K562 (cell line): ENCODE data around the gene TSPOAP1. TPM values are rescaled to one million over a fixed set of nuclear protein-coding genes. Genes with fewer than 3 reads are reported as not detected.

Source experiments
- ATAC-seq: fragments of 200-7000 bp; cut with Tn5 transposase; 3 replicates; pipeline ENCODE4 v1.9.1; 2020; ENCODE audit warnings: moderate library complexity
- BruUV-seq: library from RNA; stranded (reverse); fragments of 400-500 nt; replicated peaks from 2 replicates; lab custom pipeline; 2021; lab: Mats Ljungman, UMichigan
- CTCF ChIA-PET: fragments of 300-600 bp; formaldehyde crosslinking; extraction: SDS; loops from one replicate; lab custom pipeline; 2021; ENCODE audit warnings: low intra/inter-chr PET ratio; lab: Yijun Ruan, JAX
- POLR2A ChIA-PET: fragments of 300-600, 350-650 bp; sonication (Branson Sonifier 250); formaldehyde crosslinking; extraction: SDS; loops from one replicate; lab custom pipeline; 2021; ENCODE audit warnings: antibody characterized with exemption, inconsistent platforms; lab: Yijun Ruan, JAX
- DNase-seq, 4 experiments: peaks; one replicate each; pipeline versions ENCODE4 v3.0.0 to v3.0.0-alpha.2; 2011 to 2018; ENCODE audit warnings: low spot score in 3 of 4, mixed read lengths in 3 of 4; ENCODE audit errors: extremely low read depth in 1 of 4
- FAIRE-seq: peaks from 2 replicates; lab custom pipeline; 2011; peaks lifted over from hg19 to GRCh38; lab: Jason Lieb, UNC
- H2AFZ ChIP-seq: 2 replicates; pipeline ENCODE4 v1.6.0; 2011; ENCODE audit warnings: low read depth, low read length, control low read depth, inconsistent platforms
- H3K27ac ChIP-seq: fragments of 200-600 bp; 3 replicates; pipeline ENCODE4 v1.8.0; 2011; ENCODE audit warnings: low read depth, mild to moderate bottlenecking, control low read depth, inconsistent platforms, low read length, moderate library complexity, mixed read lengths; ENCODE audit errors: extremely low read depth
- H3K27me3 ChIP-seq, 2 experiments: fragments of 300-600 bp in 1 of 2; 2 replicates in 1 of 2; 3 replicates in 1 of 2; pipeline versions ENCODE4 v1.6.0 to v1.8.0; 2011; ENCODE audit warnings: inconsistent platforms in 2 of 2, low read length in 2 of 2, mild to moderate bottlenecking in 1 of 2, mixed read lengths in 1 of 2, moderate library complexity in 1 of 2; ENCODE audit not compliant: control insufficient read depth in 2 of 2, insufficient read depth in 2 of 2
- H3K36me3 ChIP-seq: fragments of 300-600 bp; 3 replicates; pipeline ENCODE4 v1.8.0; 2011; ENCODE audit warnings: mild to moderate bottlenecking, low read length, inconsistent platforms; ENCODE audit not compliant: control insufficient read depth, insufficient read depth
- H3K4me1 ChIP-seq, 2 experiments: fragments of 200-600 bp in 1 of 2; replicated peaks in 1 of 2; 2 replicates in 1 of 2; 3 replicates in 1 of 2; pipeline versions ENCODE4 v1.5.1 to v1.8.0; 2011; ENCODE audit warnings: inconsistent platforms in 2 of 2, low read length in 2 of 2, mild to moderate bottlenecking in 1 of 2, mixed read lengths in 1 of 2, moderate library complexity in 1 of 2; ENCODE audit not compliant: control insufficient read depth in 2 of 2, insufficient read depth in 2 of 2
- H3K4me2 ChIP-seq: 2 replicates; pipeline ENCODE4 v1.6.1; 2011; ENCODE audit warnings: low read length, control low read depth, inconsistent platforms, mixed read lengths; ENCODE audit not compliant: insufficient read depth
- H3K4me3 ChIP-seq: fragments of 200-600 bp; sonication (generic), shearing (Covaris generic); 2 replicates; pipeline ENCODE4 v1.5.1; 2016; ENCODE audit warnings: control low read depth, inconsistent platforms
- H3K79me2 ChIP-seq: fragments of 200-600 bp; 3 replicates; pipeline ENCODE4 v1.8.0; 2011; ENCODE audit warnings: low read length, inconsistent platforms; ENCODE audit not compliant: control insufficient read depth, insufficient read depth
- H3K9ac ChIP-seq, 2 experiments: 2 replicates each; pipeline versions ENCODE4 v1.6.0 to v1.6.1; 2011; ENCODE audit warnings: low read depth in 2 of 2, low read length in 2 of 2, control low read depth in 1 of 2, inconsistent platforms in 1 of 2, mild to moderate bottlenecking in 1 of 2, mixed read lengths in 1 of 2; ENCODE audit not compliant: insufficient read depth in 1 of 2
- H3K9me1 ChIP-seq: one replicate; pipeline ENCODE4 v1.6.0; 2011; ENCODE audit warnings: inconsistent platforms, mild to moderate bottlenecking, low read length, moderate library complexity; ENCODE audit not compliant: control insufficient read depth, insufficient read depth
- H3K9me3 ChIP-seq: replicated peaks from 2 replicates; pipeline ENCODE4 v1.5.1; 2011; ENCODE audit warnings: low read depth, low read length, inconsistent platforms; ENCODE audit not compliant: control insufficient read depth, insufficient read depth
- H4K20me1 ChIP-seq: replicated peaks from 2 replicates; pipeline ENCODE4 v1.6.1; 2011; ENCODE audit warnings: low read length, inconsistent platforms, mixed read lengths; ENCODE audit not compliant: control insufficient read depth, insufficient read depth
- EZH2 ChIP-seq: IDR thresholded peaks from 2 replicates; pipeline ENCODE4 v1.6.1; 2012; ENCODE audit warnings: low read depth, mild to moderate bottlenecking, inconsistent platforms, low read length, borderline replicate concordance
- JUN ChIP-seq, 2 experiments: sonication (generic) in 1 of 2; formaldehyde crosslinking in 1 of 2; IDR thresholded peaks; 2 replicates each; pipeline versions ENCODE4 v1.6.1 to v1.8.0; 2012 to 2022; ENCODE audit warnings: borderline replicate concordance in 2 of 2, mild to moderate bottlenecking in 2 of 2, improper control_type of control experiment in 1 of 2, low read depth in 1 of 2, low read length in 1 of 2, missing genetic modification reagents in 1 of 2
- RBM22 ChIP-seq: fragments of 200-400 bp; formaldehyde crosslinking; IDR thresholded peaks from 2 replicates; pipeline ENCODE4 v1.6.1; 2018; ENCODE audit warnings: low read length, low read depth; ENCODE audit not compliant: poor library complexity, severe bottlenecking
- ZC3H4 ChIP-seq: sonication (generic); formaldehyde crosslinking; IDR thresholded peaks from 2 replicates; pipeline ENCODE4 v1.9.0; 2021; ENCODE audit warnings: missing genetic modification reagents, borderline replicate concordance
- ZNF79 ChIP-seq: fragments of 250-450 bp; sonication (Bioruptor Pico); IDR thresholded peaks from 2 replicates; pipeline ENCODE4 v1.4.0; 2020; ENCODE audit warnings: low read depth, mild to moderate bottlenecking, moderate library complexity
- WGBS: fragments of 100-300 bp; shearing (Covaris generic); methylation state at CpG from one replicate; pipeline ENCODE4 v1.1.6; 2016; ENCODE audit warnings: low coverage, mixed read lengths; ENCODE audit not compliant: insufficient coverage; ENCODE audit errors: missing lambda C conversion rate; 5-methylcytosine and 5-hydroxymethylcytosine counted together
- in situ Hi-C: fragments of 300-500 bp; cut with MboI; formaldehyde crosslinking; loops from 4 replicates; pipeline ENCODE4 v1.15.0; 2018; ENCODE audit warnings: inconsistent platforms, mixed read lengths
- intact Hi-C: fragments of 100-400 bp; cut with micrococcal nuclease; formaldehyde crosslinking; loops from 2 replicates; pipeline ENCODE4 v1.14.2; 2022
- polyA plus RNA-seq, 8 experiments: library from polyadenylated mRNA; depleted of rRNA in 4 of 8; stranded (reverse) in 5 of 8; unstranded in 3 of 8; fragments of >200 nt; fragmentation: Nextera tagmentation in 2 of 8; fragmentation: Illumina TruSeq in 1 of 8; extraction: Ambion mirVana in 2 of 8; extraction: Trizol in 1 of 8; gene quantifications; 2 replicates each; pipeline versions ENCODE4 v1.2.1 to v1.2.3, GENCODE V29; 2011 to 2014; ENCODE audit warnings: inconsistent platforms in 1 of 8, missing spikeins in 1 of 8
- total RNA-seq, 7 experiments: library from RNA; depleted of rRNA in 6 of 7; stranded (reverse); fragments of >200 nt in 6 of 7; fragmentation: Illumina TruSeq in 2 of 7; extraction: Trizol in 2 of 7; gene quantifications; 2 replicates each; pipeline versions ENCODE4 v1.2.1 to v1.2.3, GENCODE V29; 2011 to 2021; ENCODE audit warnings: low replicate concordance in 1 of 7
- TF ChIP-seq, protein P1 (sequence below): fragments of 250-450 bp; sonication (Bioruptor Pico); IDR thresholded peaks from 2 replicates; pipeline ENCODE4 v1.4.0; 2020; ENCODE audit warnings: mild to moderate bottlenecking

TSPOAP1 gene
- total and polyA plus RNA-seq, 9 of the 15 experiments (the other 6 are each of a cell fraction or from before 2014, with no cell fraction given): 0.87 to 3.9 (median 1.8) TPM; not detected in 2

DNA sequence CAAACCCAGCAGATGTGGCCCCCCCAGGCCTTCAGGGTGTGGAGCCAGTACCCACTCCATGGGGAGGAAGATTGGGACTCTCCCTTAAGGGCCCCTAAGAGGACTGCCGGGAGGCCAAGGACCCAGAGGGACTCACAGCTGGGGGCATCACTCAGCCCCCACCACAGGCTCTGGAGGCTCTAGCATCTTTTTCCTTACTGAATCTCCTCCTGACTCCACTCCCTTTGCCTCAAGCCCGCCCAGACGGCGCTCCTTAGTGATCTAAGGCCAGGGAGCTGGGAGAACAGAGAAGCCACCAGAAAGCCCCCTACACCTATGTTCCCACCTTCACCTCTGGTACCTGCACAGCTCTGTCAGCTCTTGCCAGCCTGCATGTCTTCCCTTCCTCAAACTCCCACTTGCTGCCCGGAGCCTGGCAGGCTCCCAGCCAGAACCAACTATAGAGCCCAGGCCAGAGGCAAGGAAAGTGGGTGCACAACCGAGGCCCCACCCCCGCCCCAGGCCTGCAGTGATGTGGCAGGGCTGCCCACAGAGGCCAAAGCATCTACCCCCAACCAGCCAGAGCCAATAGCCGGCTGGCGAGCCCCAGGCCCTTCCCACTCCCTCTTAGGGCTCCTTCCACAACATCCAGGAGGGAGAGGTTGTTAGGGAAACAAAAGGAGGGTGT lies 25.5 kb downstream of the TSPOAP1 start:
- no peak for DNase-seq
- intact Hi-C loops: no loop called here
- 33% methylated on average over 9 of the region's 9 CpGs for WGBS
- BruUV-seq: no TSS peak
- Histone ChIP-seq H3K27ac (no peak overlapping the region), H3K4me3 (no peak overlapping the region), H3K27me3 (no peaks in the 10 kb centered on the region), H4K20me1 (no peaks in the 10 kb centered on the region), H3K4me2 (no peak overlapping the region), H2AFZ (no peak overlapping the region), H3K9me3 (no peaks in the 10 kb centered on the region), H3K9me1 (peaks cover 11% of the 10 kb centered on the region), H3K9ac (no peak overlapping the region), H3K79me2 (no peaks in the 10 kb centered on the region), H3K36me3 (no peaks in the 10 kb centered on the region), H3K4me1 (peaks cover 4 to 18% of the 10 kb centered on the region in 2 experiments; a peak in 2 of 5 replicates)
- CTCF ChIA-PET: no interaction called here
- POLR2A ChIA-PET: no interaction called here
- FAIRE-seq: no peak
- ATAC-seq: no peak
- in situ Hi-C loops: no loop called here
- TF ChIP-seq EZH2 (no peak), JUN (IDR thresholded peaks at IDR 0.05; ENCODE audit: borderline replicate concordance, low read depth, low read length) (no peak), JUN (CRISPR knock-in tag; IDR thresholded peaks at IDR 0.05; ENCODE audit: borderline replicate concordance) (no peak), ZNF79 (CRISPR knock-in tag) (no peak), RBM22 (no peak), ZC3H4 (CRISPR knock-in tag) (no peak)
- TF ChIP-seq, protein P1, sequence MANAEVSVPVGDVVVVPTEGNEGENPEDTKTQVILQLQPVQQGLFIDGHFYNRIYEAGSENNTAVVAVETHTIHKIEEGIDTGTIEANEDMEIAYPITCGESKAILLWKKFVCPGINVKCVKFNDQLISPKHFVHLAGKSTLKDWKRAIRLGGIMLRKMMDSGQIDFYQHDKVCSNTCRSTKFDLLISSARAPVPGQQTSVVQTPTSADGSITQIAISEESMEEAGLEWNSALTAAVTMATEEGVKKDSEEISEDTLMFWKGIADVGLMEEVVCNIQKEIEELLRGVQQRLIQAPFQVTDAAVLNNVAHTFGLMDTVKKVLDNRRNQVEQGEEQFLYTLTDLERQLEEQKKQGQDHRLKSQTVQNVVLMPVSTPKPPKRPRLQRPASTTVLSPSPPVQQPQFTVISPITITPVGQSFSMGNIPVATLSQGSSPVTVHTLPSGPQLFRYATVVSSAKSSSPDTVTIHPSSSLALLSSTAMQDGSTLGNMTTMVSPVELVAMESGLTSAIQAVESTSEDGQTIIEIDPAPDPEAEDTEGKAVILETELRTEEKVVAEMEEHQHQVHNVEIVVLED: no peak
- TF ChIP-seq, all 486 proteins: peak for 0
